Inflammatory macrophage treated with lipopolysaccharide for 1 hour (primary cell): ENCODE data around the gene BTK.

ENCODE experiments used
- DNase-seq, 2 donors: peaks; one replicate each; pipeline ENCODE4 v3.0.0-alpha.2; 2020 to 2022

The BTK gene

DNA sequence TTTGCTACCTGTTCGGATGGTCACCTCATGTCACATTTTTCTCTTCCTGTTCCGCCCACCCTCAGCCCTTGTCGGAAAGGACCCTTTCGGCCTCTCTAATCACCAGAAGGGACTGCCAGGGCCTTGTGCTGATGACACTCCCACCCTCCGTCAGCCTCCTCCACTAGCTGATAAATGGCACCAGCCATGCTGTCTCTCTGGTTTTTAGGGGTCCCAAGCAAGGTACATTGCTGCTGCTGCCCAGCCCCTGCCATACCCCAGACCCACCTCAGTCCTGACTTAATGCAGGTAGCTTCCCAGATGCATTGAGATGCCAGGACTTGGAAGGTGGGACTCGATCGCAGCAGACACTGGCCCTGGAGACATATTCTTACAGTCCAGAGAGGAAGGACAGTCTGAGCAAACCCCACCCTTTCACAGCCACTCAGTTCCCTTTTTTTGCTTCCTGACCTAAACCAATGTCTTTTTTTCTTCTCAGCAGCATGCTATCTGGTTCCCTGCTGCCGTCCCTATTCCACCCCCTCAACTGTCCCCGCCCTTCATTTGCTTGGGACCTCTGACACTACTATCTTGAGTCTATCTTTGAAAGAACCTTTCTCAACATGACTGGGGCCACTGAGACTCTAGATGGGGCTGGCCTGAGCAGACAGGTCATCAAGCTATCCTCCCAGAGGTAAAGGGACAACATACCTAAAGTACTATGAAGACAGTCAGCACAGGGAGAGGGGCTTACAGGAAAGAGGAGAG is at the start of gene BTK:
Gene BTK, minus strand, starts transcription at position 397 of the 747 bp plus-strand sequence. CDS start 10,907 bp downstream, outside the sequence.
- DNase-seq: peak; percentile 63 to 71

DNA sequence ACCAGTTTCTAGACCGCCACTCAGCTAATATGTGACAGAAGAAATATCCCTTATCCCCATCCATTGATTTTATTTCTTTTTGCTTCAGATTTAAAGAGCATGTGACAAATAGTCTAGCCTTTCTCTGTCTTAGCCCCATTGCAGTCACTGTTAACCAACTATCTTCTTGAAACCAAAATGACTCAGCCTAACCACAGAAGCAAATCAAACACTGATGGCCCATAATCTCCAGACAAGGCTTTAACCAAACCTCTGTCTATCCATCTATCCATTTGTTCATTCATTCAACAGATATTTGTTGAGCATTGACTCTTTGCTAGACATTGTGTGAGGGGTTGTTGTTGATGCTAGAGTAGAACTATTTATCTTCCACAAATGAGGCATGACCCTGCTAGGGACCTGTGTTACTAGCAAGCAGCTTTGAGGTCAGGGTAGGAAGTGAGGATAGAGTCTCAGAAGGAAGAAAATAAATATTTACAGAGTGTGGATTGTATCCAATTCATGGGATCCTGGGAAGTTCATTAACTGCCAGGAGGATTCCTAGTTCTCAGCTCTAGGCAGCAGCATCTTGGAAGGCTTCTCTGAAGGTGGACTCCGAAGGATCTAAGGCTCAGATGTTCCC is 44.6 kb upstream of the BTK start:
- no peak for DNase-seq

DNA sequence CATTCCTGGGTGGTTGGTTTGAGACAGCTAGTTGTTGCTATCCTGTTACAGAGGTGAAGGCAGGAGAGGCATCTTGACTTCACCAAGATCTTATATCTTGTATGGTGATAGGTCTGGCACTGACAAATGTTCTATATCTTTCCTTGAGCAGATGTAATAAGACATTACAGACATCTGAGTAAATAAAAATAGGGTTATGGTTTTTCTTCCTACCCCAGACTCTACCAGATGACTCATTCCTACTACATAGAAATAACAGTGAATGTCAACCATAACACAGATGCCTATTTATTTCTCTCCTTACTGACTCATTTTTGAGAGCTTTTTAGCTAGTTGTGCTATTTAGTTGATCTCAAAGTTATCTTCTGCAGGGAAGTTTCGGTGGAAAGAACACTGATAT is 43.9 kb upstream of the BTK start:
- DNase-seq: no peak

DNA sequence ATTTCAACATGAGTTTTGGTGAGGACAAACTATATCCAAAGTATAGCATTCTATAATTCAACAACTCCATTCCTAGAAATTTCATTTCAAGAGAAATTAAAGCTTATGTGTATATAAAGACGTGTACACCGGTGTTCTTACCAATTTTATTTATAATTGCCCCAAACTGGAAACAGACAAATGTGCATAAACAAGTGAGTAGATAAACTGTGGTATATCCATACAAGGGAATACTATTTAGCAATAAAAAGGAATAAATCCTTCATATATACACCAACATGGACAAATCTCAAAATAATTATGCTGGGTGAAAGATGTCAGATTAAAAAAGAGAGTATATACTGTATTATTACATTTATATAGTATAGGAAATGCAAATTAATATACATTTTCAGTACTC is 42.0 kb upstream of the BTK start:
- DNase-seq: no peak

DNA sequence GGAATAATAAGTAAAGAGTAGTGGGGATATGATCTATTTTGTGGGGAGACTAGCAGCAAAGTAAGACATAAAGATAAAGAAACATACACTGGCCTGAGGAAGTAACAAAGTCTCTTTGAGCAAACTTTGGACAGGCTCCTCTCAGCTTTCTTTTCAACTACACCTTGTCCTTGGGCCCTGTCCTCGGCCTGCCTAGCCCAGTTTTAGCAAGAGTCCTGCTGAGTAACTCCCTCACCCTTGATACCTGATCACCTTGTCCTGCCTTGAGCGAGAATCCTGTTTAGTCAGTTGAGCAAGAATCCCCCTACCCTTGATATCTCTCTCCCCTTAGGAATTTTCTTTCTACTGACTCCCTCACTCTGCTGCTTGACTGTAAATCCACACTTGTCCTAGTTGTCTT is 33.5 kb upstream of the BTK start:
- no peak for DNase-seq

DNA sequence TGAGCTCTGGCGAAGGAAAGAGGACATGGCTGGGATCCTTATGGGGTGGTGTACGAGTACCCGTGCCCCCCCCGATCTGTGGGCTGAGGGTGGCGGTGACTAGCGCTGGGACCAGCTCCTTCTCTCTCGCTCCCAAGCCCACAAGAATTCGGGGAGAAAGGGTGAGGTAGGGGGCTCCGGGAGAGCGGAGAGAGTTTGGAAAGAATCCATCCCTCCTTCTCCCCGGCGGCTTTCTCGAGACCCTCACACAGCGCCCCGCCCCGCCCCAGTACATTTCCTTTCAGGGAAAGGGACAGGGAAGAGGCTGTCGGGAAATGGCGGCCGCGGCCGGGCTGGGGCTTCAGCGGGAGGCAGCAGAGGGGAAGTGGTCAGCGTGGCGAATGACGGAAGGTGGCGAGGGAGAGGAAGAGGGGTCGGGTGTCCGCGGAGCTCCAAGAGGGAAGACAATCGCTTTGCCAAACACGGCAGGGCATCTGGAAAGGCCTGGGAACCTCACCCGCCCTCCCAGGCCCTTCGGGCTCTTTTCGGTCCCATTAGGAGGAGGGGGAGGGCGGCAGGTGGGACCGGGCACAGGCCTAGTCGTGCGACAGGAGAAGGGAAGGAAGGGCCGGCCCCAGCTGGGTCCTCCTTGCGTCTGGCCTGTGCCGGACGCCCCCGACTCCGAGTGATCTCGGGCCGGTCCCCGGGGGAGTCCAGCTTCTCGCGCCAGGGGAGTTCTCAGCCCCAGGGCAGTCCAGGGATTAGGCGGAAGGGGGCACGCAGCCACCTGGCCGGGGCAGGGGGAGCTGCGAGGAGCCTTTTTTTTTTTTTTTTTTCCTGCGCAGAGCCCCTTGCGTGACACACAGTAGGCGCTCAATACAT is 32.2 kb upstream of the BTK start:
- DNase-seq: peak; percentile 40 to 48

DNA sequence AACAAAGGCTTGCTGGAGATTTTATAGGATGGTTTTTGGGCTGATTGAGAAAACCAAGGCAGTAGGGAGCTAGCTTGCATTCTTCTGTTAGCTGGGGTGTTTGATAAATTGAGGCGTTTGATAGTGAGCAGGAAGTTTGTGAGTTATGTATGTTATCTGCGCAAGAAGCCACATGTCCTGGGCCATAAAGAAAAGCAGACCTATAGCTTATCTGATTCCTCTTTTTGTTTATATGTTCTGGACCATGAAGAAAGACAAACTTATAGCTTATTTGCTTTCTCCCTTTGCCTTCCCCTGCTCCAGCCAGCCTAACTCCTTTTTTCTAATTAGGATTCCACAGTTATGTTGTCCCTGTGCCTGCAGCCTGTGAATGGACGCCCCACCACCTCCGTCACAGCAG is 31.2 kb upstream of the BTK start:
- DNase-seq: no peak

DNA sequence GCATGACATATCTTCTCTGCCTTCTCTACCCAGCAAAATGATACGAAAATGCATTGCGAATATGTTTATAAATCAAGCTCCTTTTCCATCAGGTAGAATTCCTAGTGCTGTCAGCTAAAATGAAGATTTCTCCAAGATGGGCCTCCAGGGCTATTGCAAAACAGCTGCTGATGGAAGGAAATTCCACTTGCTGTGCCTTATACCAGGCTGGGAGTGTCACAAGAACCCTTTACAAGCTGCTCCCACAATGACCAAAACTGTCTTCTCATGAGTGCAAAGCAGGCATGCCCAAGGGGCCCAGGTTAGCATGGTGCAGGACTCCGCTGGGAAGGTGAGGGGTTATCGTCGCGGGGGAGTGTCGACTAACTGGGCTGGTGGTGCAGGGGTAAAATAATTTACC is 30.7 kb upstream of the BTK start:
- no peak for DNase-seq

DNA sequence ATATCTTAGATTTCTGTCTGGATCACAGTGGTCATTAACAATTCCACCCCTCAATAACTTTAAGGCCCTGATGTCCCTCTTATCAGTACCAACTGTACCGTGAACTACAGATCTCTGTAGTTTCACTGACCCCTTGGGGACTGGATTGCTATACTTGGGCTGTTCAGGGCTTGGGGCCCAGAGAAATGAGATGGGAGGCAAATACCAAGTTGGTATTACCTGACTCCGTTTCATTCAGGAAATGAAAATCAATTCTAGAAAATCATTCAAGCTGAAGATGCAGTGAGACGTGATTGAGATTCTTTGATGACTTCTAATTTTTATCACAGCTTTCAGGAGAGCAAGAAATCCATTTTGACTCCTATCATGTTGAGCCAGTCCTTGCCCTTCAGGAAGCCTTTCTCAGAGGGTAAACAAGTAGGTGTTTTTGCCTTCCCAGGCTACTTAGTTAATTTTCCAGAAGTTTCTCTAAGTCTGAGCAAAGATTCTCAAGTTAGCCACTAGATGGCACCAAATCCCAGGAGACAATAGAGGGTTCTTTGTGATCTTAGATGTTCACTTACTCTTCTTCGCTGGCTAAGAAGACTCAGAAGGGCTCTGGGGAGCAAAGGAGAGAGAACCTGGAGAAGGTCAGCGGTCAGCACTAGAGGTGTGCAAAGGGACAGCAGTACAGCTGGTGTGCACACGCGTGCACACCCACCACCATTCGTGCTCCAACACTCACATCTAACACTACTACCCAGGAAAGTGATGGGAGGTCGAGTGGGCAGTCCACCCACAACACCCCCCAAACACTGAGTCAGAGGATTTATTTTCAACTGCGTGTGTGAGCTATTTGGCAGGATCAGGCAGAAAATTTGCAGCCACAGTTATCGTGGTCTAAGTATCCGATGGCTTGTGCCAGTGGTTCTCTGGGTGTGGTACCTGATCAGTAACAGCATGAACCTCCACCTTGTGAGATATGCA is 29.5 kb upstream of the BTK start:
- peak; percentile 50 to 69 for DNase-seq

DNA sequence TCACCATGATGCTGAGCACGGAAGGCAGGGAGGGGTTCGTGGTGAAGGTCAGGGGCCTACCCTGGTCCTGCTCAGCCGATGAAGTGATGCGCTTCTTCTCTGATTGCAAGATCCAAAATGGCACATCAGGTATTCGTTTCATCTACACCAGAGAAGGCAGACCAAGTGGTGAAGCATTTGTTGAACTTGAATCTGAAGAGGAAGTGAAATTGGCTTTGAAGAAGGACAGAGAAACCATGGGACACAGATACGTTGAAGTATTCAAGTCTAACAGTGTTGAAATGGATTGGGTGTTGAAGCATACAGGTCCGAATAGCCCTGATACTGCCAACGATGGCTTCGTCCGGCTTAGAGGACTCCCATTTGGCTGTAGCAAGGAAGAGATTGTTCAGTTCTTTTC is 26.0 kb upstream of the BTK start:
- DNase-seq: peak in 1 of 2 donors; percentile 10

DNA sequence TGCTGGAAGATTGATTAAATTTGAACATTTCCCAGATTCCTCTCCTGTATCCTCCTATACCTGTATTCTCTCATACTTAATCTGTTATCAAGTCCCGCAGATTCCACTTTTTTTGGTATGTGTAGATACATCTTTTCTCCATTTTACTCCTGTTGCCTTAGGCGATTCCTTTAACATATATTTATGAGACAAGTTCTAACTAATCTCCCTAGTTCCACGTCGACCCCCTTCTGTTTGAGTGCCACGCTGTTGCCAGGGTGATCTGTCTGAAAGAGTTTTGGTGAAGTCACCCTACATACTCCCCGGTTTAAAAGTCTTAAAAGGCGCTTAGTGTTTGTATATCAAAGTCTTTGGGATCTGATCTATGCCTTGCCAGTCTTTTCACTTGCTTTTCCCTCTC is 24.5 kb upstream of the BTK start:
- no peak for DNase-seq

DNA sequence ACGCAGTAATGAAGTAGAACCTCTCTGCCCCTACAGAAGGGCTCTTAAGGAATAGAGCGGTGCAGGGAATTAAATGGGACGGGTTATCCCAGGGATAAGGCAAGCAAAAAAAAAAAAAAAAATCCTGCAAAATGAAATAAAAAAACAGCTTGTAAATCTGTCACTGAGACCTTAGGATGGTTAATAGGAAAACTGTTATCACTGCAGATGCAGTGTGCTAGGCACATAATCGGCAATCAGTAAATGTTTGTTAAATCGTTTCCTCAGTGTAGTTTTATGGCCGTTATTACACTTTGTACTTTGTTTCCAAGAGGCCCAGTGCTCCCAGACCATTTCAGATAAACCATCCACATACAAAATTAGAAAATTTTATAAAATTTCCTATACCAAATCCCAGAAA is 23.1 kb upstream of the BTK start:
- DNase-seq: no peak

DNA sequence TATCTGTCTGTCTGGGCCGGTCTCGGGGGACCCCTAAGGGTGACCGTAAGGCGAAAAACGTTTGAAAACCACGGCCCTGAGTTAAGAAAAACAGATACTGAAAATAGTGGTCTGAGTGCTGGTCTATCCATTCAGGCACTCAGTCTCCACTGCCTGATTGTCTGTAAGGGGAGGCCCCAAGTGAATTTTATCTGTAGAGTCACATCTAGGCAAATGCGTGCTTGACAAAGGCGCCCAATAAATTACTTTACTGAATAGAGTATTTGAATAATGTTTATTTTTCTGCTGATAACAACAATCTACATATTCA is 22.5 kb upstream of the BTK start:
- no peak for DNase-seq

DNA sequence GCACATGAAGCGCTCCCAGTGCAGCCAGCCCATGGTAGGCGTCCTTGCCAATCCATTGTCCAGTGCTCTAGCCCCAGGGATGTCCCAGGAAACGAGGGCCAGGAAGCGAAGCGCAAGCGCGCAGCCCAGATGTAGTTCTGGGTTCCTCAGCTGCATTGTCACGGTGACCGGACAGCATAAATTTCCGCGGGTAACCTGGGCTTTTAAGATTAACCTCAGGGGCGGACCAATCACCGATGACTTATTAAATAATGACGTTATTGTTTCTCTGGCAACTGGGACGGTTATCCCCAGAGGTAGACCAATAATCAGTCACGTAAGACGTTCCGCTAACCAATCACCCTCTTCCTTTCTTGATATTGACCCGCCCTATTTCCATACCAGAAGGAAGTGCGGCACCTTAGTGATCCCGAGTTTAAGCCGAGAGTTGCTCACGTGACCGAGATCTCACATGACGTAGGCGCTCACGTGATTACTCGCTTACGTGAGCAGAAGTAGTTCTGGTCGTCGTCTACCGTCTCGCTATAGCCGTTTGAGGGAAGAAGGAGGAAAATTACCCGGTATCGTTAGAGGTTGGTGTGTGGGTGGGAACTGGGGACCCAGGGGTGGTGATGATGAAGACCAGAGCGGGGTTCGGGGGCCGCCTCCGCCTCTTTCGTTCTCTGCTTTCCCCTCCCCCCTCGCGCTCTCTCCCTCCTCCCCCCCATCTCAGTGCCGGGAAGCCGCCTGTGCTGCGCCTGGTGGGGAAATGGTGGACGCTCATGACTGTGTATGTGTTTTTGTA is 21.9 kb upstream of the BTK start, which contains the start of the genes GLA and HNRNPH2:
Gene GLA, minus strand, starts transcription at position 178 of the 784 bp plus-strand sequence. Its CDS starts 22 bp downstream, at position 156.
Gene HNRNPH2, plus strand, starts transcription at position 475 of the 784 bp plus-strand sequence. CDS start 3,767 bp downstream, outside the sequence.
- DNase-seq: peak; percentile 92 to 96

DNA sequence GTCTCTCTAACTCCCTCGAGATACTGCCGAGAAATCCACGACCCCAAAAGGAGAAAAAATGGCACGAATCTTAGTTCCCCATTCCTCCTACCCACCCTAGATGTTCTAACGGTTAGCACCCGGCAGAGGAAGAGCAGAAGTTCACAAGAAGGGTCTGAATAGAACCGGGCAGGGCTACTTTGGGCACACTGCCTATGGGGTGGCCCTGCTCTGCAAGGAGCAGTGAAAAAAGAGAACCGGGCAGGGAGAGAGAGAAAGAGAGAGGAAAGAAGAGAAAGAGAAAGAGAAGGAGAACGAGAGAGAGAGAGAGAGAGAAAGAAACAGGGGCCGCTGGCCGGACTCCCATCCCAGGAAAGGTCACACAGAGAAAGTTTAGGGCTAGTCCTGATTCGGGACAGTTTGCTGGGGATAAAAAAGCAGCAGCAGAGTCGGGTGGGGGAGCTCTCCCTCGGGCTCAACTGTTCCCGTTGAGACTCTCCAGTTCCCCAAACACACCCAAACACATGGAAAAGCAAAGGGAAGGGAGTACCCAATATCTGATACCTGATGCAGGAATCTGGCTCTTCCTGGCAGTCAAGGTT is 21.3 kb upstream of the BTK start:
- DNase-seq: peak; percentile 25 to 32

DNA sequence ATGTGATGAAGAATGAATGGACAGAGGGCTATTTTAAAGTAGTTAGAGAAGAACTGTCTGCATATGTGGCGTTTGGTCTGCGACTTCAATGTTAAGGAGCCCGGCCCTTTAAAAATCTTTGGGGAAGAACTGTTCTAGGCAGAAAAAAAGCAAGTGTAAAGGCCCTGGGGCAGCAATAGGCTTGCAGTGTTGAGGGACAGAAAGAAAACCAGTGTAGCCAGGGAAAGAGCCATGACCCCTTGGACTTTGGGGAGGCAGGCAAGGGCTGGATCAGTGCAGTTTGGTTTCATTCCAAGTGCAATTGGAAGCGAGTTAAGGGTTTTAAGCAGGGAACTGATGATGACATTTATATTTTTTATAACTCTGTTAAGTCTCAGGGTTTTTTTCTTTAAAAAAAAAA is 13.8 kb upstream of the BTK start:
- no peak for DNase-seq

DNA sequence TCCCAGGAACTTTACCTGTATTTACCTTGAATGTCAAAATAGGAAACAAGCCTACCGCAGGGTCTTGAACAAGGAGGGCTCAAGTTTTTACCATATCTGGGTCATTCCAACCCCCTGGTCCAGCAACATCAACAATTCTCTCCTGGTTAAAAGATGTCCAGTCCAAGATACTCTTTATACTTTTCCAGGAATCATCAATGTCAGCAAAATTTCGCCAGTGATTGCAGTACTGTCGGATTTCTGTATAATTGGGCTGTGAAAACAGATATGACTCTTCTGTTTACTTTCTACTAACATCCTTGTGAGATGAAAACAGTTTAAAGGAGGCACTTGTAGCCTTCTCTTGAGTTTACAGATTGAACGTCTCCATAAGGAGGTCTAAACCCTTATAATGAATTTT is 12.7 kb upstream of the BTK start:
- DNase-seq: no peak

DNA sequence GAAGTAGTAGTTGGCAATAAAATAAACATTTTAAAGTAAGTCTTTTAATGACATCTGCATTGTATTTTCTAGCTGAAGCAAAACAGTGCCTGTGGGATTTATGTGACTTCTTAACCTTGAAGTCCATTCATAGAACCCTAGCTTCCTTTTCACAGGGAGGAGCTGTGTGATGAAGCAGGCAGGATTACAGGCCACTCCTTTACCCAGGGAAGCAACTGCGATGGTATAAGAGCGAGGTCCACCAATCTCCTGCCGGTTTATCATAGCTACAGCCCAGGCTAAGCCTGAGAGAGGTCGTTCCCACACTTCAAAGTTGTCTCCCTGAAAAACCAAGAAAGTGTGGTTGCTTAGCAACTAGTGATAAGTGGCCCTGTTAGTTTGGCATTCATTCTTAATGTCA is 11.8 kb upstream of the BTK start:
- DNase-seq: no peak

DNA sequence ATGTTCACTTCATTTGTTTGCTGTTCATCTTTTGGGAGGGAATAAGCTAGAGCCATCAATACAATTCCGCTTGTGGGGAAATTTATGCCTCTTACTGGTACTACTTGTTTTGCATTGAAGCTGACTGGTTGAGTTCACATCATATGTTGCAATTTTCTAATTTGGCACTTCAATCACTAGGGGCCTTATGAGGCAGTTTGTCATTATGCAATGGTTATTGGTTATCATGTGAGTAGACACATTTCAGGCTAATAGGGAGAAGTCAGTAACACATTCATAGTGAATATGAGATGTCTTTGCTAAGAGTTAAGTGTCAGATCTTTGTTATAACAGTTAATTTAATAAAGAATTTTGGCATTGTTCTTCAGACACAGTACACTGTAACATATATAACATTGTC is 9.8 kb upstream of the BTK start:
- peak; percentile 44 to 76 for DNase-seq

DNA sequence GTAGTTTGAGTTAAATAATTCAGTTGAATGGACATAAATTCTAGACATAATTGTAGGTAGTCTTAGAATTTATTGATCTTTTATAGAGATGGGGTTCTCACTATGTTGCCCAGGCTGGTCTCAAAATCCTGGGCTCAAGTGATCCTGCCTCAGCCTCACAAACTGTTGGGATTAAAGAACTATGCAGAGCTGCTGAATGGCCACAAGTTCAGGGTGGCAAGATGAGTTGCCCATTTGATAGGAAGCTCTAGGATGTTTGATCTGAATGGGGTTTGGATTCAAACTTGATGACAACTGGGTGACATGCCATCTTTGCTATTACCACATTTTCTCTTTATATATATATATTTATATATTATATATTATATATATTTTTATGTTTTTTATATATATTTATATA is 8.4 kb upstream of the BTK start:
- DNase-seq: no peak
